ENCODE data around the gene ZNF99.
"Not testable (repeated sequence)": the region's sequence is repeated elsewhere in the genome, so short reads cannot be mapped to it uniquely, and the experiment has no call there.

GRCh38 chr19:22728214-22728613 is 55.7 kb downstream of the ZNF99 start:
- not testable (repeated sequence) for TF ChIP-seq CTCF, POLR2A (IDR thresholded peaks at IDR 0.05)

All from prostate gland (tissue), 2 donors.